Activated CD4-positive, alpha-beta T cell treated with anti-CD3 and anti-CD28 coated beads, Interleukin-2, amount 50 U/mL, for 1 hour (primary cell): ENCODE measurements around the gene TRABD2B.
"Not testable (repeated sequence)": the region's sequence is repeated elsewhere in the genome, so short reads cannot be mapped to it uniquely, and the experiment has no call there.

Source experiments
- DNase-seq: peaks from one replicate; pipeline ENCODE4 v3.0.0-alpha.2; 2020

The TRABD2B gene

DNA sequence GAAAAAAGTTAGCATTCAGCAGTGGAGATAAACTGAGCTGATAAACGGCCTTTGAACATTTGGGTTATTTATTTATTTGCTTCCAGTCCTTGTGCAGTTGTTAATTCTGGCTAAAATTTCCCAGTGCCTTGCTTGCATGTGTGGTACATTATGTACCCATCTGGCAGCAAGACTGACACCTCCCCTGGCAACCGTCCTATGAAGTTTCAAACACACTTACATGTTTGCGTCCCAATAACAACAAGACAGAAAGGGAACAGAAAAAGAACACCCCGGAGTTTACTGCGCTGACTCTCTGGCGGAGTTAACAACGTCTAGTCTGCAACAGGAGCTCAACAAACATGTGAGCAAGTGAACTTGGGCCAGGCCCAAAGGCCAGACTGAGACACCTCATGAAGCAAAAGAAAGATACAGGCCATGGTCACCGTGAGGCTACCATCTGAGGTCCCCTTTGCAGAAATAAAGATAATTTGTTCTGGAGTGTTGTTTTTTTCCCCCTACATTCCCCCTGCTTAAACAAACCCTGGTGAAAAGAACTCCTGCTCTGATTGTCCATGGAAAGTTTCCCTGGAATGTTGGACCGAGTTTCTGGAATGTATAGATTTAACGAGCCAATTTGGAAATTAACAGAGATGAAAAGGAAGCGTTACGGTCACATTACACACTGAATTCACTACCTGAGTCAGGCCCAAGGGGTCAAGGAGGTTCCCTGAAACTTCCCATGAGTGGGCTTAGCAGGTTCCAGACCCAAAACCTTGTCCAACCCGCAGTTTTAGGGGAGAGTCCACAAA lies 33.4 kb downstream of the TRABD2B start:
- no peak for DNase-seq

DNA sequence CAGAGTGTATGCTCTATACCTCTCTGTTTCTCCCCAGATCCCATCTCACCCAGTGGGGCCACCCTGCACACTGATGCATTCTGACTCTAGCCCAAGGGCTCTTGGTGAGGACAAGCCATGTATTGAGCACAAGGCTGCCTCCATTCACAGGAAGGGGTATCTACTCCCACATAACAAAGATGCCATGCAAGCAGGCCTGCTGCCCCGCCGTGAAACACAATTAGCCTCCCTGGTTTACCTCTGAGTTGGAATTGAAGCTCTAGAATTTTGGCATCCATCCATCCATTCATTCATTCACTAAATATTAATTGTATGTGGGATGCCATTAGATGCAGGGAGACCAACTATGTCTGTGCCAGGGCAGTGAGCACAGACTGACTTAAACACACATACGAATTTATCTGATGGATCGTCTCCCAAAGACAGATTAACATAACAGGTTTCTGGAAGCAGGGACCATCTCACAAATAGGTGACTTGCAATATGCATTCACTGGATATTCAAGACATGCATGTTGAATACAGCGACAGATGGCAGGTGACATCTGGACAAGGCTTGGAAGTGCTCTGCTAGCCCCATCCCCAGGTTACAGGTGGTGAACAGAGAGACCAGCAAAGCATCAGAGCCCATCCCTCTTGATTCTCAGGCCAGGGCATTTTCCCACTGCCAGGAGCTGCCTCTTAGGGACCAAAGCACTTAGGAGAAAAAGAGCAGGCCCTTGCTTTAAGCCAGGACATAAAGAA lies 34.3 kb downstream of the TRABD2B start:
- no peak for DNase-seq

DNA sequence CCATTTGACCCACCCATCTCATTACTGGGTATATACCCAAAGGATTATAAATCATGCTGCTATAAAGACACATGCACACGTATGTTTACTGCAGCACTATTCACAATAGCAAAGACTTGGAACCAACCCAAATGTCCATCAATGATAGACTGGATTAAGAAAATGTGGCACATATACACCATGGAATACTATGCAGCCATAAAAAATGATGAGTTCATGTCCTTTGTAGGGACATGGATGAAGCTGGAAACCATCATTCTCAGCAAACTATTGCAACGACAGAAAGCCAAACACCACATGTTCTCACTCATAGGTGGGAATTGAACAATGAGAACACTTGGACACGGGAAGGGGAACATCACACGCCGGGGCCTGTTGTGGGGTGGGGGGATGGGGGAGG lies 35.4 kb downstream of the TRABD2B start:
- DNase-seq = not testable (repeated sequence)

DNA sequence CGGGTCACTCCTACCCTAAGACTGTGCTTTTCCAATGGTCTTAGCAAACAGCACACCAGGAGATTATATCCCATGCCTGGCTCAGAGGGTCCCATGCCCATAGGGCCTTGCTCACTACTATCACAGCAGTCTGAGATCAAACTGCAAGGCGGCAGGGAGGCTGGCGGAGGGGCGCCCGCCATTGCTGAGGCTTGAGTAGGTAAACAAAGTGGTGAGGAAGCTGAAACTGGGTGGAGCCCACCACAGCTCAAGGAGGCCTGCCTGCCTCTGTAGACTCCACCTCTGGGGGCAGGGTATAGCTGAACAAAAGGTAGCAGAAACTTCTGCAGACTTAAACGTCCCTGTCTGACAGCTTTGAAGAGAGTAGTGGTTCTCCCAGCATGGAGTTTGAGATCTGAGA lies 40.7 kb downstream of the TRABD2B start:
- not testable (repeated sequence) for DNase-seq

DNA sequence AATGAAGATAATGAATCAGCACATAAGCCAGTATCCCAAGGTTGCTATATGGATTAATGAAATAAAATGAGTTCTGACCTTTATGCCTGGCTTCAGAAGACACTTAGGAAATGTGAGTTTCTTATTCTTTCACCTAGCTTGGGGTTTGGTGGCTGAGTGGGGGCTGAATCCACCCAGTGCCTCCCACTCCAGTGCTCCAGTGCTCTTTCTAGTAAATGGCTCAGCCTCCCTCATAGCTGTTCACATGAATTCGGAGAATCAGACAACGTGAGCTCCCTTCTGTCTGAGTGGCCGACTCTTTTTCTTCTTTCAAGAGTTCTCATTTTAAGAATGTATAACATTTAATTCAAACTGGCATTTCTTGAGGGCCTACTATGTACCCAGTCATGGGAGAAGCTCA lies 43.5 kb downstream of the TRABD2B start:
- DNase-seq = no peak

DNA sequence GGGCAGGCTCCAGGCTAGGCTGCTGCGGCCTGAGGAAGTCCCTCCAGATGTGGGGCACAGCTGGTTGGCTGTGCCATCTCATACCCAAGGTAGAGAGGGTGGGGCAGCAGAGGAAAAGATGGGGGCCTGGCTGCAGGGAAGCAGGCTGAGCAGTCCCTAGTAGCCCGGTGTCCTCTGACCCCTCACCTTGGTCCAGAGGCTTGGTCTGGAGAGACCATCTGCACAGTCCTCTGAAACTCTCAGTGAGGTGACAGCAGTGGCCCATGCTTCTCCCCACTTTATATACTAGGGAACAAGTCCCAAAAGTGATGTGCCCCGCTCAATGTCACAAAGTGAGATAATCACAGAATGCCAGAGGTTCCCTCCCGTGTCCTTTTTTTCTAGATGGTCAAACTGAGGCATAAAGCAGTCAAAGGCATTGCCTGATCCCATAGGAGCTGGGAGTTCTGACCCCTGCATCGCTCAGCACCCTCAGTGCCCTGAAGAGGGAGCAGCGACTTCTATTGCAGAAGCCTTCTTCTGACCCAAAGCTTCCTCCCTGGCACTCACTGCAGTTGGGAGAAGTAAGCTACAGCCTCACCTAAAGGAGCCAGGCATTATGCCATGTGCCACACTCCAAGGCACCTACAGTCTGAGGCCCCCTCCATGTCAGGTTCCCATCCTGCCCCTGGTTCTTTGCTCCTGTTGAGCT lies 45.5 kb downstream of the TRABD2B start:
- DNase-seq = no peak

DNA sequence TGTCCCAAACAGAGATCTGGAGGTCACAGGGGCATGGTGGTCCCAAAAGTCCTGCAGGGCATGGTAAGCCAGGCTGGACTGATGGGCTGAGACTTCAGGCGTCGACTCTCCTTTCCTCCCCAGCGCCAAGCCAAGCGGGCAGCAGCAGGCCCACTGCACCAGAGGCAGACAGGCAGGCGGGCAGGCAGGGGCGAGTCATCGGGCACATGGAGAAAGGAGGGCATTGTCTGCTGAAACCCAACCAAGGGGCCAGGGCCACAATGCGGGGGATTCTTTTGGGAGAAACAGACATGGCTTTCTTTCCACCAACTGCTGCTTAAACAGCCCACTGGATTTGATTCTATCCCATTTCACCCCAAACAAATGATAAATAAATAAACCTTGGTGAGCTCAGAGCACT lies 46.2 kb downstream of the TRABD2B start:
- DNase-seq = no peak

DNA sequence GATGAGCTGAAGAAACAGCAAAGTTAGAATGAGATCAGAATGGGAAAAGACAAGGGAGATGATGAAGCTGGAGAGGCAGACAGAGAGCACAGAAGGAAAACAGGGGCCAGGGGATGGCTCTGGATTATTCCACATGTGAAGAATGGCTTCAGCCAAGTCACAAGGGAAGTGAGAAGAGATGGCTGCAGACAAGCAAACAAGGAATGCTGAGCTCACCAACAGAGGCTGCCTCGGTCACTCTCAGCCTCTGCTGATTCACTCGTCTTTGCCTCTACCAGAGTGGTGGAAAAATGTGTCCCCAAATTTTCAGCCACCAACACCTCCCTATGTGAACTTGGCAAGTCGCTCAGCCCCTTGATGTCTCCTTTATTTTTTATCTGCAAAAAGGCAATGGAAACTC lies 46.7 kb downstream of the TRABD2B start:
- no peak for DNase-seq

DNA sequence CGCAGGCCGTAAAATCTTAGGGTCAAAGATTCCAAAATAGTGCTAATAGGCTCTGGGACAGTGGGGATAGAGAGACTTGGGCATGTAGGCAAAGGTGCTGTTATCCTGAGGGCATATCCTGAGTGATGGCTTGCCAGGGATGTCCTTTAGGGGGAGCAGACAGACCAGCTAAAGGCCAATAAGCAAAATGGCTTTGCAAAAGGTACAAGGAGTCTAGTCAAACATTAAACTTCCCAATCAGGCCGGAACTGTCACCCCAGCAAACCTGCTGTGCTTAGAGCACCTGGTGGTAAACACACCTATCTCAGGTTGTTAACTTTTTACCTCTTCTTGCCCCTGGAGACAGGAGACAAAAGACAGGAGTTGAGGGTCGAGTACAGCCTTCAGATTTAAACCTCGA lies 49.1 kb downstream of the TRABD2B start:
- DNase-seq = no peak

DNA sequence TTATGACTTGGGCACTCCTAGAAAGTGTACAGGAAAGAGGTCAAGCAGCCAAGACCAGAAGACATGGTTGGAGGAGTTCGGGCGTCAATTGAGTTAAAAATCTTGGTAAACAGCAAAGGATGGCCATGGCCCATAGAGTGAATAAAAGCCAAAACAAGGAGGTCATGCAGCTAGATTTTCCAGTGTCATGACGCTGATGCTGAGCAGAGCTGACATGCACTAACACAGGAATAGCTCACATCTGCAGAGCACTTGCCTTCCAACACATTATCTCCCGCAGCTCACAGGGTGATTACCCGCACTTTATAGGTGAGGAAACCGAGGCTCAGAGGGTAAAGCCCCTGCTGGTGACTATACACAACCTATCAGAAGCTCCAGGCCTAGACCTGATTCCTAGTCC lies 49.7 kb downstream of the TRABD2B start:
- no peak for DNase-seq

DNA sequence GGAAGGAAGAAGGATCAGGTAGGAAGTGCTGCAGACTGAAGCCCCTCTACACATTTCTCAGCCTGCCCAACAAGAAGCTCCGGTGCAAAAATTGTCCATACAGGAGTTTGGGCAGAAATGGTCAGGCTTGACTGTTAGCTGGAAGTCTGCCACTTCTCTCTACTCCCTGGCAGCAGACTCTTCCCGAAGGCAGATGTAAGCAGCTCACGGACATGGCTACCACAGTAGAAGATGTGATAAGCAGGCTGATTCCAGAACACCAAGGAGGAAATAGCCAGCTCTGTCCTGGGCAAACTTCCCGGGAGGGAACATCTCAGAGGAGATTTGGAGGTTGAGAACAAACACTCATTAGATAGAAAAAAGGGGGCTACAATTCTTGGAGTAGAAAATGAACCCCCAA lies 52.6 kb downstream of the TRABD2B start:
- no peak for DNase-seq

DNA sequence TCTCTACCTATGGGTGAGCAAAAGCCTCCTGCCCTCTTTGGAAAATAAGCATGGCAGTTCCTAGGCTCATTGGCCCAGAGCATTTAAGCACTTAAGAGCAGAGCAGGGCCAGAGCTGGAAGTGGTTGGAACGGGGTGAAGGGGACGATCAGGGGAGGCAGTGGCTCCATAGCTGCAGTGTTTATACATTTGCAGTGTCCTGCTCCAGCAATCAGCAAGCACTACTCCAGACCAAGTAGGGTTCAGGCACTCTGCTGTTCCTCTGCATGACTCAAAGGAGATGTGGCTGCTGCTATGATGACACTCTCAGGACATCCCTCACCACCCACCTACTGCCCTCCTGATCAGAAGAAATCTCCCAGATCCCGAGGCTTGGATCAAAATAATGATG lies 55.0 kb downstream of the TRABD2B start:
- DNase-seq = no peak

DNA sequence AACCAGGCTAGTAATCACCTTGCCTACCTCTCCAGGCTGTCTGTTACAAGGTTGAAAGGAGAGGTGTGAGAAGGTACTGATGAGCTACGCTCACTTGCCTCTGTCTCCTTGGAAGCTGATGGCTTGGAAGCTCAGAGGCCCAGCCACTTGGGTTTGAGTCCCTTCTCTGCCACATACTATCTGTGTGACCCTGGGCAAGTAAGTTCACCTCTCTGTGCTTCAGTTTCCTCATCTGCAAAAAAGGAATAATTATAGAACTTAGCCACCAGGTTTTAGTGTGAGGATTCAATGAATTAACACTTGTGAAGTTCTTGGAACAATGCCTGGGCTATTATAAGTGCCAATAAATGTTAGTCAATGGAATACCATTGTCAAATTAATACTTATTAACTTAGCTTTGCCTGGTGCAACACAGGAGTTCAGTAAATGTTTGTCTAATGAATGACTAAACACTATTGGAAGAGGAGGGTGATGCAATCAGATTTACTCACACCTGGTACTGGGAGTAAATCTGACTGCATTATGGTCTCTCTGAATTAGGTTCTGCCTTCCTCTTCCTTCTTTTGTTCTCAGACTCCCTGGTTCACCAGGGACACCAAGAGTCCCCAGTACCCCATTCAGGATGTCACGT lies 55.5 kb downstream of the TRABD2B start:
- no peak for DNase-seq

DNA sequence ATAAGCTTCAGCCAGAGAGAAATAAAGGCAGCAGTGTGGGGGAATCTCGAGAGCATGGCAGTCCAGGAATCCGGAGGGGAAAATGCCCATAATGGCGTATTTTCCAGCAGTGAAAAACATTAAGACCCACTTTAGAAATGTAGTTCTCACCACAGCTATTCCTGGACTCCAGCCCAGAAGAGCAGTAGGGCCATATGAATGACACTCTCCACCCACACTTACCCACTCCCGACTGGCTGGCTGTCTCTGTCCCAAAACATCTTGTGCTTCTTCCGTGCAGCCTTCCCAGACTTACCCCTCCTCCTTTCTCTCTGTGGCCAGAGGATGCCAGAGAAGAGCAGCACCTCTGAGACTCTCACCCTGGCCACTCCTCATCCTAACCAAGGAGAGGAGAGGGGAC lies 56.4 kb downstream of the TRABD2B start:
- no peak for DNase-seq

DNA sequence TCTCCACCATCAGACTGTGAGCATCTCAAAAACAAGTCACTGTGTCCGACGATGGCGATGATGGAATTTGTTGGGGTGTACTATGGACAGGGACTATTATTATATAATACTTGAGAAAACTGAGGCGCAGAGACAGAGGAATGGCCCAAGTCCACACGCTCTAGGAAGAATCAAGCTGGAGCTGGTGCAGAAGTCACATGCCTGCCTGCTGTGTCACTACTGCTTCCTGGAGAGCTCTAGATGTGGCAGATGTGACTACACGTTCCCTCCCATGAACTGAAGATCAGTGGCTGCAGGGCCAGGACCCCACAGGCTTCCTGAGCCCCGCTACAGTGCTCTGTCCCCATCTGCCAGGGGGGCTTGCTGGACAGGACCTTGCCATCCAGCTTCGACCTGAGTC lies 56.9 kb downstream of the TRABD2B start:
- no peak for DNase-seq

DNA sequence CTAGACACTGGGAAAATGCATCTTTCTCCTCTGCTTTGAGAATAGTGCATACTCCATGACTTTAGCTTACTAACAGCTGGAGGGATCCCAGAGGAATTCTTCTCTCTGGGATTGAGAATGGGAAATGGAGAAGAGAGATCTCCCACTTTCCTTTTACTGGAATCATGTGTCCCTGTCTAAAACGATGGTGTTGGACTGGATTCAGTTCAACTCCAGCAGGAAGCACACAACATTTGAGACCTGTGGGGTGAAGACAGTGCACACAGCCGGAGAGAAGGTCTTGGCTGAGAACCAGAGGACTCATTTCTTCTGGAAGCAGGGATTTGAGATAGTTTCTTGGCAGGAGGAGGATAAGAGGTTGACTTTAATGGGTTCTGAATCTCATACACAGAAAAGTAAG lies 58.7 kb downstream of the TRABD2B start:
- DNase-seq = no peak

DNA sequence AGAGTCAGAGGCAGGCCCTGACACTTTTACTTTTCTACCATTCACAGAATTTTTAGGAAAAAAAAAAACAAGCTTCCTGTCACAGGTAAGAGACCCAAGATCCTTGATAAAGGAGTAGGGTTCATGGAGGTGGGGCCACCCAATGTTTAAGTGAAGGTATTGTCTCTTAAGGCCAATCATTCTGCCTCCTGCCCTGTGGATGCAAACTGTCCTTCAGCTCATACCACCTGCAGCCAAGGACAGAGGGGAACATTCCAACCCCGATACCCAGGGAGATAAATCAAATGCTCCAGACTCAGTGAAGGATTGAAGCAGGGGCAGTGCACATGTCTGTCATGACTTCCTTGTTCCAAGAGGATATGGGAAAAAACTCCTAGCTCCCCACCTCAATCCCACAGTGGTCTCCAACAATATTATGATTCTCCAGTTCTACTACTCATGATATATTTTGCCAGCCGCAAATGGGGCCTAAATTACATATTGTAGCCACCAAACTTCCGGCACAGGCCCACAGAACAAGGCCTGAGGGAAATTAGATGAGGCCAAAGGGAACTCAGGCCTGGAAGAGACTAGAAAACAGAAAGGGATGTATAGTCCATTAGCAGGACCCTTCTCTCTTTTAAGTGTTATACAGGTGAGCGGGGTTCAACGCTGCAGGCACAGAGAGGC lies 59.5 kb downstream of the TRABD2B start:
- DNase-seq = no peak

DNA sequence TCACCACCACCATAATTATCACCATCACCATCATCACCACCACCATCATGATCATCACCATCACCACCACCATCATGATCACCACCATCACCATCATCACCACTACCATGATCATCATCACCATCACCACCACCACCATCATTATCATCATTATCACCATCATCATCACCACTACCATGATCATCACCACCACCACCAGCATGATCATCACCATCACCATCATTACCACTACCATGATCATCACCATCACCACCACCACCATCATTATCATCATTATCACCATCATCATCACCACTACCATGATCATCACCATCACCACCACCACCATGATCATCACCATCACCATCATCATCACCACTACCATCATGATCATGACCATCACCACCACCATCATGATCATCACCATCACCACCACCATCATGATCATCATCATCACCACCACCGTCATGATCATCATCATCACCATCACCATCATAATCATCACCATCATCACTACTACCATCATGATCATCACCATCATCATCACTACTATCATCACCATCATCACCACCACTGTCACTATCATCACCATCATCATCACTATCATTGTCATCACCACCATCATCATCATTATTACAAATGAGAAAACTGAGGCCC lies 60.2 kb downstream of the TRABD2B start:
- no peak for DNase-seq

DNA sequence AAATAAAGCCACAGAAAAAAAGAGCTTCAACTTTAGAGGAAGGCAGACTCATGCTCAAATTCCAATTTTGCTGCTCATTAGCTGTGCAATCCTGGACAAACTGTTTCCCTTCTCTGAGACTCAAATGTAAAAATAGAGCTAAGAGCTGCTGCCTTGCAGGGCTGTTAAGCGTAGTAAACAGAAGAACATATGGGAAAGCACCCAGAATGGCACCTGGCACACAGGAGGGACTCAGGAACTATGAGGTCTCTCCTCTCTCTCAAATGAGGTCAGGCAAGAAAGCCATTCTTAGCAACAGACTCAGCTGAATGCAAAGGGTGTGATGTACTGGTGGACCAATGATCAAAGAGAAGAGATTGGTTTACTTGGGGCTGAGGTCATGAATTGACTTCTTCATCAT lies 61.3 kb downstream of the TRABD2B start:
- DNase-seq = no peak

DNA sequence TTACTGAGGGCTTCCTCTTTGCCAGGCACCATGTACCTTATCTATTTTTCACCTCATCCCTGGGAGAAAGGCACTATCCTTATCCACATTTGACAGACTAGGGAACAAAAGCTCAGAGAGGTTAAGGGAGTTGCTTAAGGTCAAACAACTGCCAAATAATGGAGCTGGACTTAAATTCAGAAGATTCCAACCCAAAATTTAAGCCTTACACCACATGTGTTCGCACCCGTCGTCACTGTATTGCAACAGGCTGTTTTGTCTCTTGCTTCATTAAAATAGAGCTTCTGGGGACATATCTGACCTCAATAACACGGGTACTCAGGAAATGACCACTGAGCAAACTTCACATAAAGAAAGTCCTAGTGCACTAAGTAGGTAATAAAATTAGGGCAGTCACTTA lies 62.0 kb downstream of the TRABD2B start:
- DNase-seq = no peak

DNA sequence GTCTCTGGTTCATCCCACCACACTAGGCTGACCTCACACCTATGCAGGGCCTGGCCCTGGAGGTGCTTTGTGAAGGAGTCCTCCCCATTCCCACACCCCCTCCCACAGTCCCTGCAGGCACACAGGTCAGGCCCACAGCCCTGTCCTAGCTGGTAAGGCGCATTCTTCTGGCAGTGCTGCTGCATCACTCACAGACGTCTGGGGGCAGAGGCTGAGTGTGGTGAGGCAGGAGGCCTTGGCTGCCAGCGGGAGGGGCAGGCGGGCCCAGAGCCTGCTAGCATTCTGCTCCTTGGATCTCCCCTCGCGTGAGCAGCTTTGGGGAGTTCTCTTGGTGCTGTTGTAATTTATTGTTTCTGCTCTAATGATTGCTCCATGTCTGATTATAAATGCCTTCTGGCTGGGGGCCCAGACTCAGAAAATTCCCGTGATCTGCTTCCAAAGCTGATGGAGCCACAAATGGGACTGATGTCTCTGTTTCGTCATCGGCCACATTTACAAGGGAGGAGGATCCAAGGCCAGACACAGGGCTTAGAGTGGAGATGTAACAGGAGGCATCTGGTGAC lies 62.9 kb downstream of the TRABD2B start:
- no peak for DNase-seq

DNA sequence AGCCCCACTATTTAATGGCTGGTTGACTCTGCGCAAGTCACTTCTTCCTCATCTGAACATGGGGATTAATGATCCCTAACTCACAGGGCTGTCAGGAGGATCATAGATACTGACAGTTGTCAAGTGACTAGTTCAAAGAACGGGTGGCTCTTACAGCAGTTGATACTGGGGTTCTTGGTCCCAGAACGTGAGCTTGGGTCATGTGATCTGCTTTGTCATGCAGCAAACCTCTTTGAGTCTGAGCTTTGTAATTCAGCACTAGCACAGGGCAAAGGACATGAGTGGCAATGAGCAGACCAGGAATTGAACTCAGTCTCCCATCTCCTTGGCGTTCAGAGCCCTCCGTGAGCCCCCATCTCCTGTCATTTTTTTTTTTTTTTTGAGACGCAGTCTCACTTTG lies 64.4 kb downstream of the TRABD2B start:
- no peak for DNase-seq
